H1 (cell line): ENCODE measurements around the gene CCDC180. TPM values are rescaled to one million over a fixed set of nuclear protein-coding genes. Genes with fewer than 3 reads are reported as not detected.

Experiments used
- CTCF ChIA-PET: fragments of 300-600 bp; sonication (Branson Sonifier 250); formaldehyde crosslinking; loops from one replicate; lab custom pipeline; 2021; ENCODE audit not compliant: partially characterized antibody; lab: Charles Lee
- POLR2A ChIA-PET: fragments of 300-600 bp; sonication (Branson Sonifier 250); formaldehyde crosslinking; loops from one replicate; lab custom pipeline; 2021; ENCODE audit warnings: inconsistent platforms; ENCODE audit not compliant: partially characterized antibody; lab: Charles Lee
- DNase-seq, 2 experiments: peaks; one replicate each; pipeline versions ENCODE4 v3.0.0 to v3.0.0-alpha.2; 2010 to 2022; ENCODE audit warnings: low spot score in 2 of 2, low read depth in 1 of 2, mixed read lengths in 1 of 2
- FAIRE-seq: peaks from 2 replicates; lab custom pipeline; 2011; peaks lifted over from hg19 to GRCh38; lab: Jason Lieb, UNC
- H2AFZ ChIP-seq: 2 replicates; pipeline ENCODE4 v1.8.1; 2012; ENCODE audit warnings: low read length, inconsistent platforms
- H2AK5ac ChIP-seq: 2 replicates; pipeline ENCODE4 v1.6.1; 2013; ENCODE audit warnings: low read depth, low read length
- H2BK120ac ChIP-seq: replicated peaks from 2 replicates; pipeline ENCODE3; 2013; ENCODE audit warnings: low read depth, low read length, inconsistent platforms
- H2BK12ac ChIP-seq: 2 replicates; pipeline ENCODE4 v1.6.1; 2013; ENCODE audit warnings: low read depth, low read length
- H2BK15ac ChIP-seq: 2 replicates; pipeline ENCODE4 v1.6.1; 2013; ENCODE audit warnings: low read length
- H2BK20ac ChIP-seq: 2 replicates; pipeline ENCODE4 v1.6.1; 2013; ENCODE audit warnings: low read length
- H2BK5ac ChIP-seq: 2 replicates; pipeline ENCODE4 v1.6.1; 2013; ENCODE audit warnings: low read depth, low read length
- H3K14ac ChIP-seq: 2 replicates; pipeline ENCODE4 v1.6.1; 2013; ENCODE audit warnings: inconsistent platforms; ENCODE audit not compliant: insufficient read length
- H3K18ac ChIP-seq: 2 replicates; pipeline ENCODE4 v1.6.1; 2013; ENCODE audit warnings: low read length; ENCODE audit errors: extremely low read depth
- H3K23ac ChIP-seq: 2 replicates; pipeline ENCODE4 v1.6.1; 2013; ENCODE audit warnings: inconsistent platforms; ENCODE audit not compliant: insufficient read length
- H3K23me2 ChIP-seq: 2 replicates; pipeline ENCODE4 v1.6.1; 2013; ENCODE audit warnings: low read depth, low read length
- H3K27ac ChIP-seq: 2 replicates; pipeline ENCODE4 v1.6.1; 2011; ENCODE audit warnings: low read depth, low read length, inconsistent platforms
- H3K27me3 ChIP-seq, 4 experiments: replicated peaks in 1 of 4; 1 replicate in 1 of 4; 2 replicates in 3 of 4; pipeline versions ENCODE4 v1.6.1 to v1.8.1; 2011 to 2013; ENCODE audit warnings: low read length in 3 of 4, mild to moderate bottlenecking in 3 of 4, inconsistent platforms in 2 of 4, mixed read lengths in 2 of 4, moderate library complexity in 1 of 4; ENCODE audit not compliant: control insufficient read depth in 3 of 4, insufficient read depth in 3 of 4; ENCODE audit errors: extremely low read depth in 1 of 4
- H3K36me3 ChIP-seq, 4 experiments: 2 replicates each; pipeline versions ENCODE4 v1.6.1 to v1.8.1; 2011 to 2013; ENCODE audit warnings: mild to moderate bottlenecking in 4 of 4, low read length in 3 of 4, moderate library complexity in 2 of 4, control low read depth in 1 of 4, inconsistent platforms in 1 of 4; ENCODE audit not compliant: insufficient read depth in 4 of 4, control insufficient read depth in 2 of 4
- H3K4ac ChIP-seq: replicated peaks from 2 replicates; pipeline ENCODE3; 2013; ENCODE audit warnings: low read length, low read depth, mixed read lengths, inconsistent platforms; ENCODE audit not compliant: insufficient read length
- H3K4me1 ChIP-seq, 4 experiments: replicated peaks in 1 of 4; 1 replicate in 1 of 4; 2 replicates in 3 of 4; pipeline versions ENCODE4 v1.6.1 to v1.8.1; 2011 to 2013; ENCODE audit warnings: low read length in 3 of 4, inconsistent platforms in 2 of 4, mixed read lengths in 1 of 4; ENCODE audit not compliant: insufficient read depth in 4 of 4, control insufficient read depth in 3 of 4
- H3K4me2 ChIP-seq, 2 experiments: 2 replicates each; pipeline versions ENCODE4 v1.6.1 to v1.8.1; 2011 to 2013; ENCODE audit warnings: low read depth in 2 of 2, low read length in 2 of 2, control low read depth in 1 of 2, inconsistent platforms in 1 of 2, mild to moderate bottlenecking in 1 of 2; ENCODE audit not compliant: insufficient read depth in 1 of 2
- H3K4me3 ChIP-seq, 4 experiments: fragments of 200-600, 300-600 bp in 1 of 4; sonication (generic), shearing (Covaris generic), sonication (Bioruptor Twin) in 1 of 4; 2 replicates each; pipeline versions ENCODE4 v1.5.1 to v1.8.1; 2011 to 2016; ENCODE audit warnings: low read length in 4 of 4, low read depth in 3 of 4, control low read depth in 2 of 4, inconsistent platforms in 2 of 4, mild to moderate bottlenecking in 2 of 4, mixed read lengths in 1 of 4, moderate library complexity in 1 of 4; ENCODE audit not compliant: insufficient read depth in 2 of 4; ENCODE audit errors: extremely low read depth in 1 of 4
- H3K56ac ChIP-seq: replicated peaks from 2 replicates; pipeline ENCODE3; 2013; ENCODE audit warnings: low read depth, mild to moderate bottlenecking, mixed read lengths, low read length, inconsistent platforms; ENCODE audit not compliant: insufficient read length
- H3K79me1 ChIP-seq: 2 replicates; pipeline ENCODE4 v1.6.1; 2013; ENCODE audit warnings: low read depth, low read length, control low read depth
- H3K79me2 ChIP-seq, 2 experiments: 2 replicates each; pipeline versions ENCODE4 v1.6.1 to v1.8.1; 2012 to 2013; ENCODE audit warnings: low read length in 2 of 2, mild to moderate bottlenecking in 2 of 2, inconsistent platforms in 1 of 2; ENCODE audit not compliant: insufficient read depth in 2 of 2, control insufficient read depth in 1 of 2
- H3K9ac ChIP-seq, 4 experiments: replicated peaks in 1 of 4; 1 replicate in 1 of 4; 2 replicates in 3 of 4; pipeline versions ENCODE4 v1.6.1 to v1.8.1; 2011 to 2013; ENCODE audit warnings: low read depth in 3 of 4, low read length in 3 of 4, control low read depth in 2 of 4, mild to moderate bottlenecking in 2 of 4, moderate library complexity in 2 of 4, inconsistent platforms in 1 of 4; ENCODE audit errors: extremely low read depth in 1 of 4
- H3K9me3 ChIP-seq, 2 experiments: 2 replicates each; pipeline versions ENCODE4 v1.6.1 to v1.8.1; 2012 to 2013; ENCODE audit warnings: mild to moderate bottlenecking in 2 of 2, moderate library complexity in 2 of 2, control low read depth in 1 of 2, inconsistent platforms in 1 of 2, low read depth in 1 of 2, low read length in 1 of 2, mixed read lengths in 1 of 2; ENCODE audit not compliant: insufficient read depth in 2 of 2
- H4K20me1 ChIP-seq, 2 experiments: replicated peaks in 1 of 2; 2 replicates each; pipeline versions ENCODE3 to v1.8.1; 2011 to 2013; ENCODE audit warnings: inconsistent platforms in 2 of 2, low read length in 2 of 2, mild to moderate bottlenecking in 1 of 2; ENCODE audit not compliant: insufficient read depth in 2 of 2, control insufficient read depth in 1 of 2
- H4K5ac ChIP-seq: 2 replicates; pipeline ENCODE4 v1.6.1; 2013; ENCODE audit warnings: low read length, low read depth, mixed read lengths, inconsistent platforms; ENCODE audit not compliant: insufficient read length
- H4K8ac ChIP-seq: 2 replicates; pipeline ENCODE4 v1.8.0; 2013; ENCODE audit warnings: mild to moderate bottlenecking, moderate library complexity, low read length, inconsistent platforms; ENCODE audit not compliant: insufficient read depth; ENCODE audit errors: extremely low read depth
- H4K91ac ChIP-seq: replicated peaks from 2 replicates; pipeline ENCODE3; 2013; ENCODE audit warnings: low read length, mixed read lengths, inconsistent platforms; ENCODE audit not compliant: insufficient read length
- BACH1 ChIP-seq: IDR thresholded peaks from 2 replicates; pipeline ENCODE4 v1.6.1; 2012; ENCODE audit warnings: low read length, improper control_type of control experiment
- CTBP2 ChIP-seq: IDR thresholded peaks from 2 replicates; pipeline ENCODE4 v1.7.0; 2011; ENCODE audit warnings: borderline replicate concordance, mild to moderate bottlenecking, moderate library complexity, mixed read lengths, low read length; ENCODE audit not compliant: insufficient read depth, insufficient read length
- EP300 ChIP-seq, 2 experiments: IDR thresholded peaks; 1 replicate in 1 of 2; 2 replicates in 1 of 2; pipeline ENCODE4 v1.6.1; 2011 to 2012; ENCODE audit warnings: low read depth in 2 of 2, low read length in 2 of 2, mild to moderate bottlenecking in 2 of 2, borderline replicate concordance in 1 of 2, inconsistent platforms in 1 of 2, moderate library complexity in 1 of 2
- GTF2F1 ChIP-seq: IDR thresholded peaks from 2 replicates; pipeline ENCODE4 v1.6.1; 2012; ENCODE audit warnings: low read depth, low read length, improper control_type of control experiment, borderline replicate concordance
- HDAC6 ChIP-seq: IDR thresholded peaks from one replicate; pipeline ENCODE4 v1.7.1; 2012; ENCODE audit warnings: low read depth, mild to moderate bottlenecking, inconsistent platforms, low read length, moderate library complexity
- RNF2 ChIP-seq: fragments of 200-900, 300-1000 bp; sonication (generic); IDR thresholded peaks from 2 replicates; pipeline ENCODE4 v1.7.1; 2016; ENCODE audit warnings: borderline replicate concordance, low read depth, mild to moderate bottlenecking, antibody characterized with exemption, low read length; ENCODE audit not compliant: poor library complexity, severe bottlenecking; ENCODE audit errors: missing control alignments
- RXRA ChIP-seq: IDR thresholded peaks from 2 replicates; pipeline ENCODE4 v1.6.1; 2011; ENCODE audit warnings: low read depth, mild to moderate bottlenecking, low read length, moderate library complexity; ENCODE audit not compliant: insufficient read depth
- SP2 ChIP-seq: IDR thresholded peaks from 2 replicates; pipeline ENCODE4 v1.6.1; 2012; ENCODE audit warnings: mild to moderate bottlenecking, low read length, inconsistent platforms
- SP4 ChIP-seq: IDR thresholded peaks from 2 replicates; pipeline ENCODE4 v1.6.1; 2012; ENCODE audit warnings: low read length, inconsistent platforms
- TCF12 ChIP-seq: IDR thresholded peaks from 2 replicates; pipeline ENCODE4 v1.6.1; 2011; ENCODE audit warnings: low read depth, mild to moderate bottlenecking, low read length
- WGBS, 2 experiments: shearing (Covaris generic) in 1 of 2; methylation state at CpG; one replicate each; pipeline versions ENCODE4 v1.1.6 to v1.1.7; 2013 to 2015; ENCODE audit warnings: low lambda C conversion rate in 2 of 2, mixed read lengths in 2 of 2, inconsistent platforms in 1 of 2, low coverage in 1 of 2, missing lambda C conversion rate in 1 of 2; ENCODE audit not compliant: insufficient replicate concordance in 2 of 2, insufficient coverage in 1 of 2, insufficient read length in 1 of 2; ENCODE audit errors: extremely low coverage in 1 of 2, missing lambda C conversion rate in 1 of 2; 5-methylcytosine and 5-hydroxymethylcytosine counted together
- polyA plus RNA-seq, 7 experiments: library from polyadenylated mRNA; depleted of rRNA in 3 of 7; stranded (reverse) in 5 of 7; unstranded in 2 of 7; fragments of >200 nt in 5 of 7; fragments of 200-250 nt in 2 of 7; gene quantifications; 1 replicate in 5 of 7; 2 replicates in 1 of 7; 4 replicates in 1 of 7; pipeline versions ENCODE4 v1.2.1 to v1.2.3, GENCODE V29; 2011 to 2013; ENCODE audit warnings: missing spikeins in 2 of 7, mixed read lengths in 2 of 7
- total RNA-seq: library from RNA; stranded (reverse); fragmentation: NEBNext Ultra II Directional; extraction: Animal tissue kit (Norgen Biotek cat#: 25700); gene quantifications from 2 replicates; pipeline ENCODE4 v1.2.1, GENCODE V29; 2021
- TF ChIP-seq, protein P1 (sequence below): IDR thresholded peaks from 2 replicates; pipeline ENCODE4 v1.6.1; 2012; ENCODE audit warnings: low read length, inconsistent platforms
- TF ChIP-seq, protein P2 (sequence below): IDR thresholded peaks from 2 replicates; pipeline ENCODE4 v1.6.1; 2011; ENCODE audit warnings: low read depth, mild to moderate bottlenecking, low read length; ENCODE audit not compliant: insufficient read depth

Gene CCDC180
- total and polyA plus RNA-seq, 2 of the 8 experiments (the other 6 are each of a cell fraction or from before 2014, with no cell fraction given): 2.6 to 8.2 TPM

DNA sequence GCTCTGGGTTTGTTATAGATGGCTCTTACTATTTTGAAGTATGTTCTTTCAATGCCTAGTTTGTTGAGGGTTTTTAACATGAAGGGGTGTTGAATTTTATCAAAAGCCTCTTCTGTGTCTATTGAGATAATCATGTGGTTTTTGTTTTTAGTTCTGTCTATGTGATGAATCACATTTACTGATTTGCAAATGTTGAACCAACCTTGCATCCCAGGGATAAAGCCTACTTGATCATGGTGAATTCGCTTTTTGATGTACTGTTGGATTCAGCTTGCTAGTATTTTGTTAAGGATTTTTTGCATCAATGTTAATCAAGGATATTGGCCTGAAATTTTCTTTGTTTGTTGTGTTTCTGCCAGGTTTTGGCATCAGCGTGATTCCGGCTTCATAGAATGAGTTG is 25.5 kb downstream of the CCDC180 start:
- H3K56ac ChIP-seq: no peak overlapping the region
- 85% methylated on average over 3 of the region's 3 CpGs; no CpG with 5 or more reads in 1 of the 2 experiments for WGBS, 2 experiments
- TF ChIP-seq SP2 (no peak), TCF12 (no peak), RXRA (no peak), EP300 (IDR thresholded peaks at IDR 0.05; ENCODE audit: borderline replicate concordance in 1 of 2, low read depth in 2 of 2, low read length in 2 of 2) (no peak), BACH1 (no peak), CTBP2 (no peak), RNF2 (no peak), SP4 (no peak), HDAC6 (no peak), GTF2F1 (no peak)
- TF ChIP-seq, protein P1, sequence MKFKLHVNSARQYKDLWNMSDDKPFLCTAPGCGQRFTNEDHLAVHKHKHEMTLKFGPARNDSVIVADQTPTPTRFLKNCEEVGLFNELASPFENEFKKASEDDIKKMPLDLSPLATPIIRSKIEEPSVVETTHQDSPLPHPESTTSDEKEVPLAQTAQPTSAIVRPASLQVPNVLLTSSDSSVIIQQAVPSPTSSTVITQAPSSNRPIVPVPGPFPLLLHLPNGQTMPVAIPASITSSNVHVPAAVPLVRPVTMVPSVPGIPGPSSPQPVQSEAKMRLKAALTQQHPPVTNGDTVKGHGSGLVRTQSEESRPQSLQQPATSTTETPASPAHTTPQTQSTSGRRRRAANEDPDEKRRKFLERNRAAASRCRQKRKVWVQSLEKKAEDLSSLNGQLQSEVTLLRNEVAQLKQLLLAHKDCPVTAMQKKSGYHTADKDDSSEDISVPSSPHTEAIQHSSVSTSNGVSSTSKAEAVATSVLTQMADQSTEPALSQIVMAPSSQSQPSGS: no peak
- TF ChIP-seq, protein P2, sequence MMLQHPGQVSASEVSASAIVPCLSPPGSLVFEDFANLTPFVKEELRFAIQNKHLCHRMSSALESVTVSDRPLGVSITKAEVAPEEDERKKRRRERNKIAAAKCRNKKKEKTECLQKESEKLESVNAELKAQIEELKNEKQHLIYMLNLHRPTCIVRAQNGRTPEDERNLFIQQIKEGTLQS: no peak

More for the DNA sequence above, 25.5 kb downstream of the CCDC180 start:
- Histone ChIP-seq H3K14ac (no peak overlapping the region), H3K4ac (no peak overlapping the region), H3K79me1 (no peaks in the 10 kb centered on the region; the same call in 1 of the 2 replicates), H4K5ac (no peak overlapping the region), H3K27ac (no peak overlapping the region), H2BK20ac (no peak overlapping the region), H3K4me2 (no peak overlapping the region), H3K23me2 (no peaks in the 10 kb centered on the region; the same call in 1 of the 2 replicates), H2AK5ac (no peak overlapping the region), H3K36me3 (no peaks in the 10 kb centered on the region; a peak in 1 of 8 replicates), H2BK120ac (no peak overlapping the region), H2AFZ (no peak overlapping the region), H4K8ac (no peak overlapping the region), H3K9ac (no peak overlapping the region), H3K9me3 (no peaks in the 10 kb centered on the region), H3K4me1 (no peaks in the 10 kb centered on the region), H3K18ac (no peak overlapping the region), H4K91ac (no peak overlapping the region), H3K23ac (no peak overlapping the region), H3K27me3 (no peaks in the 10 kb centered on the region), H2BK5ac (no peak overlapping the region), H2BK15ac (no peak overlapping the region), H3K79me2 (no peaks in the 10 kb centered on the region), H2BK12ac (no peak overlapping the region), H4K20me1 (no peaks in the 10 kb centered on the region), H3K4me3 (no peak overlapping the region)
- ChIA-PET CTCF (no interaction called here), POLR2A (no interaction called here)
- FAIRE-seq (no peak), DNase-seq (no peak)
